NCI-H82 (cell line): ENCODE measurements around the gene PPP2R1A.
"Not testable (repeated sequence)": the region's sequence is repeated elsewhere in the genome, so short reads cannot be mapped to it uniquely, and the experiment has no call there.

ENCODE experiments used
- DNase-seq: peaks from one replicate; lab custom pipeline; 2025; lab: John Stamatoyannopoulos, UW

The PPP2R1A gene

GRCh38 chr19:52244021-52244420, 54.2 kb downstream of the PPP2R1A start:
- no peak for DNase-seq

GRCh38 chr19:52248241-52248640, 58.4 kb downstream of the PPP2R1A start:
- DNase-seq = peak; percentile 70

GRCh38 chr19:52258426-52258825, 68.6 kb downstream of the PPP2R1A start:
- DNase-seq = no peak

- not testable (repeated sequence) for DNase-seq
Observed at GRCh38 chr19:52265556-52265955, 75.7 kb downstream of the PPP2R1A start.

GRCh38 chr19:52269338-52270261, 79.7 kb downstream of the PPP2R1A start, which contains the start of gene ZNF766:
Gene ZNF766 (plus strand): TSS chr19:52269587. CDS start chr19:52269614, 27 bp downstream.
- peak; percentile 96 for DNase-seq

GRCh38 chr19:52270266-52270885, 80.5 kb downstream of the PPP2R1A start:
- peak; percentile 5 for DNase-seq

- no peak for DNase-seq
Observed at GRCh38 chr19:52273301-52273700, 83.4 kb downstream of the PPP2R1A start.

- no peak for DNase-seq
Observed at GRCh38 chr19:52274191-52274590, 84.3 kb downstream of the PPP2R1A start.

- DNase-seq = no peak
Observed at GRCh38 chr19:52275988-52276387, 86.1 kb downstream of the PPP2R1A start.

GRCh38 chr19:52277471-52277870, 87.6 kb downstream of the PPP2R1A start:
- no peak for DNase-seq
